TTC549 (cell line): Measurements from ENCODE around the gene ATP9B.

ENCODE experiments used
- FAIRE-seq: peaks from 2 replicates; lab custom pipeline; 2012; peaks lifted over from hg19 to GRCh38; lab: Jason Lieb, UNC

Gene ATP9B

GRCh38 chr18:79068937-79069716 is at the start of gene ATP9B:
TSS of gene ATP9B (plus strand) at chr18:79069394. CDS start at chr18:79069411, 17 bp downstream.
- FAIRE-seq: peak; percentile 79

GRCh38 chr18:79019881-79020280 is 49.3 kb upstream of the ATP9B start:
- FAIRE-seq: no peak

DNA sequence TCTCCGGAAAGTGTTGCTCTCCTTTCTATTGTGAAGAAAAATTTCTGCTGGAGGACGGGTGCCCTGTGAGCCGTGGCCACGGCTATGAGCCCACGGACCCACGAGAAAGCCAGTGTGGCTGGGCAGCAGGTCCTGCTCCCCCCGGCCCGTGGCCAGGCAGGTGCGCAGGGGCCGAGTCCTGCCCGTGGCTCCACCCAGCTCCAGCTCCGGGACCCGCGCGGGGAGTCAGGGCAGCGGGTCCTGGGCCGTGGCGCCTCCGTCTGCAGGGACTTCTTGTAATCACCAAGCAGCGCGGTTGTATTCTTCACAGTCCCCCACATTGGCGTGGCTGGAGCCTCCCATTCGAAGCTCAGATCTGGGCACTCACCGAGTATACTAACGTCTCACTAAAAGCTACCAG is 46.6 kb upstream of the ATP9B start:
- no peak for FAIRE-seq

DNA sequence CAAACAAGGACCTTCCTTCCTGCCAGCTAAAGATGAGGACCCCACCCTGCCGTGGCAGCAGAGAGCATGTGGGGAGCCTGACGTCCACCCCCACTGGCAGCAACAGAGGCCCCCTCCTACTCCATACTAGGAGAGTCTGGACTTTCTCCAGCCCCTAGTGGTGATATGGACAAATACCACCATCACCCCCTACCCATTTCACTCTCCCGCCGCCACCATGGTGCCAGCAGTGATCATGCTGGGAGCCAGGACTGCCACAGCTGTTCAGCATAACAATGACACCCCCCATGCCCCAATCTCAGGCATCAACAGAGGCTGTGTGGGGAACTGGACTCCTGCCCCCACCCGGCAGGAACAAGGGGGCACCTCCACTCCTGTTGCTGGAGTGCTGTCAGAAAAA is 42.7 kb upstream of the ATP9B start:
- FAIRE-seq: no peak

DNA sequence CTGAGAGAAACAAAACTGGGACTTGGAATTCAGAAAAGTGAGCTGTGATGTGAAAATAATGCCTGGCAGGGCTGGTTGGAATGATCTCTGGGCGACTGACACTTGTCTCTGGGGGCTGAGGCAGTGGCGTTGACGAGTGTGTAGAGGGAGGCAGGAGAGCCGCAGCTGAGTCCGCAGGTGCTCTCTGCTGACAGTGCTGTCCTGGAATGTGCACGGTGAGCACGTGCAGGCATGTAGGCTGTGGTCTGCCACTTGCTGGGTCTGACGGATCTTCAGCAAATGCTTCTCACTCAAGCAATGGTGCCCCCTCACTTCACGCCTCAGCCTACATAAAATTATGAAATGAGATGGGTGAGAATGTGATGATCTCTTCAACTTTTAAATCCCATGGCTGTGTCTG is 38.5 kb upstream of the ATP9B start:
- FAIRE-seq: no peak

DNA sequence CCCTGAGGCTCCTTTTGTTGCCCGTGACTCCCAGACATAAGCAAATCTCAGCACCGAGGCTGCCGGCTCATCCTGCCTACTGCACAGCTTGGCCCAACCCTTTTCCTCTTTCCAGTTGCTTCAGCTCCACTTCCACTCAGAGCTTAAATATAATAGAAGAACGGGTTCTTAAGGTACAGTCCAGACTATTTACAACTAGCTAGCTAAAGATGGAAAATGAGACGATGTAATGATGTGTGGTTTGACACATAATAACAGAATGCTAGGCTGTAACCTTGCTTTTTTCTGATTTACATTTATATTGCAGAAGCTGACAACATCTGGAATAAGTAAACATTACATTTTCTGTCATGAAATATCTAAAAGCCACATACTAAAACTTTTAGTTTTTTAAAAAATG is 26.9 kb upstream of the ATP9B start:
- FAIRE-seq: no peak

GRCh38 chr18:79043288-79043687 is 25.9 kb upstream of the ATP9B start:
- FAIRE-seq: no peak

DNA sequence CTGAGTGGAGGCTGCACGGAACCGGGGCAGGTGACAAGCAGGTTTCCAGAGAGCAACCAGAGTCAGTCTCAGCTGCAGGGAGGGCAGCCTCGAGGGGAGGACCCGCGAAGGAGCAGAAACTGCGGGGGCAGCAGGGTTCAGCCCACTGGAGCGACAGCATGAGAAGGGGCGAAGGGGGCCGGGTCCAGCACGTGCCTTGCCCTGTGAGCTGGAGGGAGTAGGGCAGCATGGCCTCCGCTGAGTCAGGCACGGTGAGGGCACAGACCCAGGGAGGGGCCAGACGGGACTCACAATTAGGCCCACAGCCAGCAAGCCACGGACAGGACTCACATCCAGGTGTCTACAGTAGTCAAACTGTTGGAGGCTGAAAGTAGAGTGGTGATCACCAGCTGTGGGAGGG is 22.7 kb upstream of the ATP9B start:
- no peak for FAIRE-seq

DNA sequence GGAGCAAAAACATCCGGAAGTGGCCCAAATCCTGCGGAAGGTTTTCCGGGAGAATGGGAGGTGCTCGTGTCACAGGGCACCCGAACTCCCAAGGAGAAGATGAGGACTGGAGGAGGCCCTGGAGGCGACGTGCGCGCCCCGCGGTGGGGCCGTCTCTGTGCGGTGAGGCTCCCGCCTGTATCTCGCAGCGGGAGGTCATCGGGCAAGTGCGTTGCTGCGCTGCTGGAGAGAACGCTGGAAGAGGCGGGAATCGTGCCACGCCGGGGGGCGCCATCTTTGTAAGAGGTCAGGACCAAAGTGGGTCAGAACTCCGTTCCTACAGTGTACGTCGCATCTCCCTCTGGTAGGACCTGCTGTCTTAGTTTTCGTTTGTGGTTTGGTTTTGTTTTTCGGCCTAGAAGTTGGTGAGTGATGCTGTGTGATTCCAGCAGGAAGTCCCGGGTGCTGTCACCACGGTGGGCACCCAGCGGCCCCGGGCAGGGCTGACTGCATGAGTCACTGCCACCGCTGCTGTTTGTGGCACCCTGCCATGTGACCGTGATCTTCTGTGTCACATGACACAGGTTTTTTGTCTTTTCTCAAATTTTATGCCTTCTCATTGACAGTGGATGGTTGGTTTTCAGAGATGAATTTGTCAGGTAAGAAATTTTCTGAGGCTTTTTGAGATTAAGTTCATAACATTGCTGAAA is 21.5 kb upstream of the ATP9B start:
- no peak for FAIRE-seq

GRCh38 chr18:79048245-79048632 is 21.0 kb upstream of the ATP9B start:
- no peak for FAIRE-seq

- FAIRE-seq: no peak
Observed at GRCh38 chr18:79049506-79049905, 19.7 kb upstream of the ATP9B start.

GRCh38 chr18:79050005-79050404 is 19.2 kb upstream of the ATP9B start:
- no peak for FAIRE-seq

DNA sequence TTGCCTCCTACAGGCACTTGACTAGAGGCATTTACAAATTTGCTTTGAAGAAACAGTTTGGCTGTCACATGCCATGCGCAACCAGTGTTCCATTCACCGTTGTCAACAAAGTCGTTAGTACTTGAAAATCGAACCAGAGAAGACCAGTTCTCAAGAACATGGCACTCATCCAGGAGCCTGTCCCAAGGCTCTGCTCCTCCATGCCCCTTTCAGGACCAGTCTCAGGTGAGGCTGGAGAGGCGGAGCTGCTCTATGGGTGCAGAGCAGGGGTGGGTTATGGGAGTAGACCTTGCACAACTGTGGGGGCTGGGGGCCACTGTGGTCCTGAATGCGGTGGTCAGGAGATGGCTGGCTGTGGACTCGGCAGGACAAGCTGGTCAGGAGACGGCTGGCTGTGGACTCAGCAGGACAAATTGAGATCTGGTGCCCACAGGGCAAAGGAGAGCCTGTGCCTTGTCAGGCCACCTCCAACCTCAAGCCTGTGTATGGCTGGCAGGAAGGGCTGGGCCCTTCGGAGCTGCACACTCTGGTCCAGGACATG is 12.3 kb upstream of the ATP9B start:
- no peak for FAIRE-seq

DNA sequence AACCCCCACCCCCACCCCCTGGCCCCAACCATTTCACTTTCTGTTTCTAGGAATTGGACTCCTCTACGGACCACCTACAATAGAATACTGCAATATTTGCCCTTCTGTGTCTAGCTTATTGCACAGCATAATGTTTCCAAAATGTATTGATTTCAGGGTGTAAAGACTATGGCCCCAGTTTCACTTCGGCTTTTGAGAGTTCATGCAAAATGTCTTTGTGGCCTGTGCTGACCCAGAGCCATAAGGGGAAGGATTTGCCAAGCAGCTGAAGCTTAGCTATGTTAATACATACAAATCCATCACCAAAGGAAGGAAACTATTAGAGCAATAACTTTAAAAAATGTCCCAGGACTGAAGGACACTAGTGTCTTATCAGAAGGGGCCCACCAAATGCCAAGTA is 11.2 kb upstream of the ATP9B start:
- no peak for FAIRE-seq

GRCh38 chr18:79062806-79063205 is 6.4 kb upstream of the ATP9B start:
- no peak for FAIRE-seq

GRCh38 chr18:79064228-79064627 is 5.0 kb upstream of the ATP9B start:
- no peak for FAIRE-seq

DNA sequence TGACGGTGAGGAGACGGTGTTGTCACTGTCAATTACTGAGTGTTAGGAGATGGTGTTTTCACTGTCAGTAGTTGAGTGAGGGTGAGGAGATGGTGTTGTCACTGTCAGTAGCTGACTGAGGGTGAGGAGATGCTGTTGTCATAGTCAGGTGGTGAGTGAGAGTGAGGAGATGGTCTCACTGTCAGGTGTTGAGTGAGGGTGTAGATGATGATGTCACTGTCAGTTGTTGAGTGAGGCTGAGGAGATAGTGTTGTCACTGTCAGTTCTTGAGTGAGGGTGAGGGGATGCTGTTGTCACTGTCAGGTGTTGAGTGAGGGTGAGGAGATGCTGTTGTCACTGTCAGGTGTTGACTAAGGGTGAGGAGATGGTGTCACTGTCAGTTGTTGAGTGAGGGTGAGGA is 3.4 kb upstream of the ATP9B start:
- FAIRE-seq: no peak

DNA sequence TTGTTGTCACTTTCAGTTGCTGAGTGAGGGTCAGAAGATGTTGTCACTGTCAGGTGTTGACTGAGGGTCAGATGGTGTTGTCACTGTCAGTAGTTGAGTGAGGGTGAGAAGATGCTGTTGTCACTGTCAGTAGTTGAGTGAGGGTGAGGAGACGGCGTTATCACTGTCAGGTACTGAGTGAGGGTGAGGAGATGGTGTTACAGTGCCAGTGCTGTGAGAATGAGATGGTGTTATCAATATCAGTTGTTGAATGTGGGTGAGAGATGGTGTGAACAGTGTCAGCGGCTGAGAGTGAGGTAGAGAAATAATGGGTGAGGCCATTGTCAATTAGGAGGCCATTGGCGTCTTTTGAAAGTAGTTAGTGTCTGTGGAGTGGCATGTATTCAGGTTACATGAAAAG is 1.6 kb upstream of the ATP9B start:
- FAIRE-seq: no peak

DNA sequence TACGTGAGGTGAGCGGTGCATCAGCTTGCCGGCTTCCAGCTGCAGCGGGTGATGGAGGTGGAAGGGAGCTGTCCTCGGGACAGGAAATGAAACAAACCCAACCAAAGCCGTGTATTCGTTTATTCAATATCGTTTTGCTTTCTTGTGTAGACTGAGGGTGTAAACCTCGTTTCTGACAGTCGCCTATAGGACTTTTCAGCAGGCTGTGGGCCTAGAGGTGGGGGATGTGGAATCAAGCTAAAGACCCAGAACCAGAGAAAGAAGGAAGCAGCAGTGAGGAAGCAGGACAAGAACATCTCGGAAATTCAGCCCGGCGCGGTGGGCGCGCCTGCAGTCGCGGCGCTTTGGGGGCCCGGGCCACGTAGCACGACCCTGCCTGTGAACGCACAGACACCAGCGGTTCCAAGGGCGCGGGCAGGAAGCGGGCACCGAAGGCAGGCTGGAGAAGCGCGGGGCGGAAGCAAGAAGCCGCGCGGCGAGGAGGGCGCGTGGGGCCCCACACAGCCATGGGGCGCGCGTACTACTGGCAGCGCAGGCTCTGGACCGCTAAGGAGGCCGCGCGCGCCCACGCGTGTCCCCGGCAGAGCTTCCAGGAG is 755 bp upstream of the ATP9B start:
- no peak for FAIRE-seq

DNA sequence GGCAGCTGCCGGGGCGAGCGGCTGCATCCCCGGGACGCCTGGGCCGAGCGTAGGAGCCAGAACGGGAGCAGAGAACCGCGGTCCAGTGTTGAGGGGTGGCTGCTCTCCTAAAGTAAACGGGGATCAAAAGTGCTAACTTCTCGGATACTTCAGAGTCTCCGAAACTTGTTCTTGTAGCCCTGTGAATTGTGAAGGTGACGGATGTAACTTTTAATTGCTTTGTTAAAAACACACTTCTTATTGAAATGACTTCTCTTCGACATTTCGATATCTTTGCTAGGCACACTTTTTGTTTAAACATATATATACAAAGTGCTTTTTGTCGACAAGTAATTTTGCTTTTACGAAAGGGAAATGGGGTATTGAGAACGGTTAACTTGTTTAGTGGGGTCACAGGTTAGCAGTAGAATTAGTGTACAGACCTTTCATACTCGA is 540 bp downstream of the ATP9B start:
- no peak for FAIRE-seq

GRCh38 chr18:79070486-79070885 is 1.3 kb downstream of the ATP9B start:
- no peak for FAIRE-seq

- FAIRE-seq: no peak
Observed at GRCh38 chr18:79071037-79071436, 1.8 kb downstream of the ATP9B start.

GRCh38 chr18:79071503-79072210 is 2.5 kb downstream of the ATP9B start:
- no peak for FAIRE-seq
